Activated B cell treated with CpG ODN at 0.5 μM for 24 hours (primary cell): Measurements from ENCODE around the gene TGFB2. TPM values are rescaled to one million over a fixed set of nuclear protein-coding genes. Genes with fewer than 3 reads are reported as not detected.
A peak's percentile ranks its signal among the peaks of the same experiment; 100 is the strongest.

Experiments used
- ATAC-seq: fragments of 200-7000 bp; cut with Tn5 transposase; one replicate; pipeline ENCODE4 v1.10.0; 2021; ENCODE audit warnings: low read depth, mild to moderate bottlenecking, moderate library complexity
- CTCF ChIA-PET: fragments of 350-600 bp; sonication (Branson Sonifier 250); formaldehyde crosslinking; loops from one replicate; lab custom pipeline; 2021; ENCODE audit warnings: antibody characterized with exemption; lab: Charles Lee
- POLR2A ChIA-PET: fragments of 350-600 bp; sonication (Branson Sonifier 250); formaldehyde crosslinking; loops from one replicate; lab custom pipeline; 2021; ENCODE audit warnings: antibody characterized with exemption; lab: Charles Lee
- DNase-seq: peaks from one replicate; pipeline ENCODE4 v3.0.0; 2022
- H3K27ac Mint-ChIP-seq: one replicate; pipeline ENCODE4 v1.8.0; 2020; ENCODE audit warnings: mixed read lengths
- H3K27me3 Mint-ChIP-seq: one replicate; pipeline ENCODE4 v1.8.0; 2021; ENCODE audit warnings: mixed read lengths
- H3K36me3 Mint-ChIP-seq: one replicate; pipeline ENCODE4 v1.8.0; 2021; ENCODE audit warnings: low read depth, mixed read lengths
- H3K4me1 Mint-ChIP-seq: one replicate; pipeline ENCODE4 v1.8.0; 2021; ENCODE audit warnings: mixed read lengths
- H3K4me3 Mint-ChIP-seq: one replicate; pipeline ENCODE4 v1.8.0; 2020; ENCODE audit warnings: mild to moderate bottlenecking, mixed read lengths
- H3K9me3 Mint-ChIP-seq: one replicate; pipeline ENCODE4 v1.8.0; 2020; ENCODE audit warnings: mixed read lengths
- intact Hi-C: fragments of 100-400 bp; cut with micrococcal nuclease; formaldehyde crosslinking; loops from one replicate; pipeline ENCODE4 v1.15.1; 2024
- total RNA-seq: library from RNA; stranded (reverse); gene quantifications from 2 replicates; pipeline ENCODE4 v1.2.3, GENCODE V29; 2022
- TF ChIP-seq, protein P1 (sequence below): fragments of 200-600 bp; IDR thresholded peaks from one replicate; pipeline ENCODE4 v1.8.0; 2022; ENCODE audit warnings: antibody characterized with exemption, mild to moderate bottlenecking

The TGFB2 gene
- total RNA-seq, 1 donor from 2014 or later, result 1.6 TPM

- H3K4me3 Mint-ChIP-seq, result peak overlapping the region; percentile 84
- ChIA-PET CTCF (interaction anchor here (2.1 kb wide), 1 partner anchor 22 kb away, joined by 4 read pairs; no protein-coding TSS in a partner anchor), POLR2A (interaction anchor here (0.6 kb wide), 1 partner anchor 75 kb away, joined by 4 read pairs; no protein-coding TSS in a partner anchor)
- no peaks in the 10 kb centered on the region for H3K27me3 Mint-ChIP-seq
- no peaks in the 10 kb centered on the region for H3K9me3 Mint-ChIP-seq
- H3K4me1 Mint-ChIP-seq, result peaks cover 53% of the 10 kb centered on the region
- H3K36me3 Mint-ChIP-seq, result peaks cover 2% of the 10 kb centered on the region
- peak; percentile 78 for ATAC-seq
- peak; percentile 33 for DNase-seq
- TF ChIP-seq, protein P1, sequence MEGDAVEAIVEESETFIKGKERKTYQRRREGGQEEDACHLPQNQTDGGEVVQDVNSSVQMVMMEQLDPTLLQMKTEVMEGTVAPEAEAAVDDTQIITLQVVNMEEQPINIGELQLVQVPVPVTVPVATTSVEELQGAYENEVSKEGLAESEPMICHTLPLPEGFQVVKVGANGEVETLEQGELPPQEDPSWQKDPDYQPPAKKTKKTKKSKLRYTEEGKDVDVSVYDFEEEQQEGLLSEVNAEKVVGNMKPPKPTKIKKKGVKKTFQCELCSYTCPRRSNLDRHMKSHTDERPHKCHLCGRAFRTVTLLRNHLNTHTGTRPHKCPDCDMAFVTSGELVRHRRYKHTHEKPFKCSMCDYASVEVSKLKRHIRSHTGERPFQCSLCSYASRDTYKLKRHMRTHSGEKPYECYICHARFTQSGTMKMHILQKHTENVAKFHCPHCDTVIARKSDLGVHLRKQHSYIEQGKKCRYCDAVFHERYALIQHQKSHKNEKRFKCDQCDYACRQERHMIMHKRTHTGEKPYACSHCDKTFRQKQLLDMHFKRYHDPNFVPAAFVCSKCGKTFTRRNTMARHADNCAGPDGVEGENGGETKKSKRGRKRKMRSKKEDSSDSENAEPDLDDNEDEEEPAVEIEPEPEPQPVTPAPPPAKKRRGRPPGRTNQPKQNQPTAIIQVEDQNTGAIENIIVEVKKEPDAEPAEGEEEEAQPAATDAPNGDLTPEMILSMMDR, result no peak
- peak overlapping the region; percentile 89 for H3K27ac Mint-ChIP-seq
- intact Hi-C loops, result loop anchor here (1.0 to 2.0 kb wide), 4 partner anchors 12 to 837 kb away; no protein-coding TSS in a partner anchor
Observed at GRCh38 chr1:218351391-218352074, 6.4 kb downstream of the TGFB2 start.

- Mint-ChIP-seq H3K4me3 (no peak overlapping the region), H3K36me3 (no peaks in the 10 kb centered on the region)
- ATAC-seq, result no peak
Observed at GRCh38 chr1:218352075-218352438, 6.9 kb downstream of the TGFB2 start.

DNA sequence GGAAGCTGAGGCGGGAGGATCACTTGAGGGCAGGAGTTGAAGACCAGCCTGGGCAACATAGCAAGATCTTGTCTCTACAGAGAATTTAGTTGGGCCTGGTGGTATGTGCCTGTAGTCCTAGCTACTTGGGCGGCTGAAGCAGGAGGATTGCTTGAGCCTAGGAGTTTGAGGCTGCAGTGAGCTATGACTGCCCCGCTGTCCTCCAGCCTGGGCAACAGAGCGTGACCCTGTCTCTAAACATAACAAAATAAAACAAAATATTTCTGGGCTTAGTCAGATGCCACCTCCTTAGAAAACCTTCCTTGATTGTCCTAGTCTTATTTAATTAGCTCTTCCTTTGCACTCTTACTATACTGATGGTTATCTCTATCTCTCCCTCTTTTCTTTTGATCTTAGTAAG is 8.5 kb downstream of the TGFB2 start:
- CTCF ChIA-PET, result interaction anchor here (1.2 to 1.7 kb wide), 3 partner anchors 14 to 168 kb away, joined by 4 read pairs; no protein-coding TSS in a partner anchor
- POLR2A ChIA-PET, result interaction anchor here (0.6 kb wide), 1 partner anchor 9 kb away, joined by 3 read pairs; the partner anchor contains the start of gene TGFB2

More at GRCh38 chr1:218352075-218352438, 6.9 kb downstream of the TGFB2 start:
- CTCF ChIA-PET, result interaction anchor here (2.1 kb wide), 1 partner anchor 22 kb away, joined by 4 read pairs; no protein-coding TSS in a partner anchor
- TF ChIP-seq, protein P1, result no peak
- Mint-ChIP-seq H3K27me3 (no peaks in the 10 kb centered on the region), H3K9me3 (no peaks in the 10 kb centered on the region), H3K27ac (no peak overlapping the region), H3K4me1 (peaks cover 48% of the 10 kb centered on the region)
- no peak for DNase-seq
- intact Hi-C loops, result no loop called here
- POLR2A ChIA-PET, result no interaction called here

DNA sequence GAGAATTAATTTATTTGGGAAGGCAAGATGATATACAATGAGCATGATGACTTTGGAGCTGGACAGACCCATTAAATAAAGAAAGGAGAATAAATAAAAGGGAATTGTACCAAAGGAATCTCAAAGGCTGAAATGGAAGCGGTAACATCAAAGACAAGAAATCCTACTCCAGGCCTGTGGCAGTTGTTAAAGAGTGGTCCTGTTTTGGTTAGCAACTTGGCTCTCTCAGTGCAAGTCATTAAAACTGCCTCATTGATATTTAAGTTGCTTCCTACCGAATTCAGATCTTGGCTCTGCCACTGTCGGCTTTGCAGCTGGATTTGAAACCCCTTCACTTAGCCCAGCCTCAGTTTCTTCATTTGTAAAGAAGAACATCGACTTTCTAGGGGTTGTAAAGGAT is 10.1 kb downstream of the TGFB2 start:
- H3K4me3 Mint-ChIP-seq, result no peak overlapping the region
- DNase-seq, result no peak

More for the DNA sequence above, 8.5 kb downstream of the TGFB2 start:
- Mint-ChIP-seq H3K36me3 (no peaks in the 10 kb centered on the region), H3K9me3 (peaks cover 2% of the 10 kb centered on the region), H3K27ac (no peak overlapping the region), H3K4me1 (peaks cover 34% of the 10 kb centered on the region), H3K4me3 (no peak overlapping the region), H3K27me3 (no peaks in the 10 kb centered on the region)
- no peak for DNase-seq
- intact Hi-C loops, result no loop called here
- TF ChIP-seq, protein P1, result no peak
- no peak for ATAC-seq

More for the DNA sequence above, 10.1 kb downstream of the TGFB2 start:
- Mint-ChIP-seq H3K4me1 (peaks cover 19% of the 10 kb centered on the region), H3K27me3 (no peaks in the 10 kb centered on the region), H3K27ac (no peak overlapping the region), H3K9me3 (peaks cover 2% of the 10 kb centered on the region), H3K36me3 (no peaks in the 10 kb centered on the region)
- CTCF ChIA-PET, result no interaction called here
- intact Hi-C loops, result no loop called here
- ATAC-seq, result no peak
- TF ChIP-seq, protein P1, result no peak
- POLR2A ChIA-PET, result no interaction called here
